CD4-positive, alpha-beta T cell treated with Interleukin-17A for 4 hours (primary cell): Measurements from ENCODE around the gene GNB5.
A peak's percentile ranks its signal among the peaks of the same experiment; 100 is the strongest.
"Not testable (repeated sequence)": the region's sequence is repeated elsewhere in the genome, so short reads cannot be mapped to it uniquely, and the experiment has no call there.

Experiments
- DNase-seq: peaks from one replicate; pipeline ENCODE4 v3.0.0-alpha.2; 2020; ENCODE audit warnings: mixed read lengths

Gene GNB5

GRCh38 chr15:52111517-52112202 lies 79.5 kb downstream of the GNB5 start:
- no peak for DNase-seq

GRCh38 chr15:52109559-52110451 lies 81.4 kb downstream of the GNB5 start:
- no peak for DNase-seq

DNA sequence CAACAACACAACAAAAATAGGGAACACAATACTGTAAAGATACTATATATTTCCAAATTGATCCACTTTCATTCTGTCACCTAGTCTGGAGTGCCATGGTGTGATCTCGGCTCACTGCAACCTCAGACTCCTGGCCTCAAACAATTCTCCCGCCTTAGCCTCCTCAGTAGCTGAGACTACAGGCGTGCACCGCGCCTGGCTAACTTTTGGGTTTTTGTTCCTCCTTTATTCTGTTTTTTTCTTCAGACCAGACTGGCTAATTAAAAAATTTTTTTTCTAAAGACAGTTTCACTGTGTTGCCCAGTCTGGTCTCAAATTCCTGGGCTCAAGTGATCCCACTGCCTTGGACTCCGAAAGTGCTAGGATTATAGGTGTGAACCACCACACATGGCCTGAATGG lies 84.0 kb downstream of the GNB5 start:
- DNase-seq = no peak

- no peak for DNase-seq
These were observed 84.6 kb downstream of the GNB5 start for GRCh38 chr15:52106641-52107040.

DNA sequence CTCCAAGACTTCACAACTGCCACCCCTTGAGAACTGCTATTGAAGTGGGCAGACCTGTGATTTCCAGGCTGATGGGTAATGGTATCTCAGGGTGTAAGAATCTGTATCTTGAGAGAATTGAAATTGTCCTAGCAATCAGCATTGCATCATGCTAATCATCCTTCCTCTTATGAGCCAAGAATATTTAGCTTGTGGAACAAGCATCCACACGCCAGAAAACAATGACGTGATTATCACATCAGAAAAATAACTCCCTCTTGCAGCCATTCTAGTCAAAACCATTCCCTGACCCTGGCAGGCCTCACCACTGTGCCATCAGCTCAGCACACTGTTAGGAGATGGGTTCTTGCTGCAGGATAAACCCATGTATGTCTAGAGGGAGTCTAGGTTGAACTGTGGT lies 85.3 kb downstream of the GNB5 start:
- DNase-seq = no peak

- no peak for DNase-seq
These were observed 86.6 kb downstream of the GNB5 start for GRCh38 chr15:52104532-52105004.

DNA sequence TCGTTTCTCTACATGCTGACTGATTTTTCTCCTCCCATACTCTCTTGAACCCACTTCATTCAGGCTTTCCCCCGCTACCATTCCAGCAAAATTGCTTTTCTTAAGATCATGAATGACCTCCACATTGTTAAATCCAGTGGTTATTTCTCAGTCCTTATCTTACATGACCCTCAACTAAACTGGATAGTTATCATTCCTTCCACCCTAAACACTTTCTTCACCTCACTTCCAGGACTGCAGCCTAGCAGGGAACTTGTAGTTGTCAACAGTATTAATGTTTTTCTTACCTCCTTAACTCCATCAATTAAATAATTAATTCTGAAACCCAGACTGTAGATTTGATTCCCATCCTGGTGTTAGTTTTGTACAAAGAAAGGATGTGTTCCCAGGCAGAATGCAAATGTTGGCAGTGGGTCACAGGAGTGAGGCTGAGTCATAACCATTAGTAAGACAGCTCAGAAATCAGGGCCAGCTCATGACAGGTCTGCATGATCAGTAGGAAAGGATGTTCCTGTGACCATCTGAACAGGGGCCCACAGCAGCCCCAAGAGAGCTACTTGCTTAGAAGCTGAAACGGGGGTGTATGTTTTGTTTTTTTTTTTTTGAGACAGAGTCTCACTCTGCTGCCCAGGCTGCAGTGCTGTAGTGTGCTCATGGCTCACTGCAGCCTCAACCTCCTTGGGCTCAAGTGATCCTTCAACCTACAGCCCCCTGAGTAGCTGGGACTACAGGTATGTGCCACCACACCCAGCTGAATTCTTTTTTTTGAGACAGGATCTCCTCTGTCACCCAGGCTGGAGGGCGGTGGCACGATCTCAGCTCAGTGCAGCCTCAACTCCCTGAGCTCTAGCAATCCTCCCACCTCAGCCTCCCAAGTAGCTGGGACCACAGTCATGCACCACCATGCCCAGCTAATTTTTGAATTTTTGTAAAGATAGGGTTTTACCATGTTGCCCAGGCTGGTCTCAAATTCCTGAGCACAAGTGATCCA lies 87.7 kb downstream of the GNB5 start:
- DNase-seq = no peak

DNA sequence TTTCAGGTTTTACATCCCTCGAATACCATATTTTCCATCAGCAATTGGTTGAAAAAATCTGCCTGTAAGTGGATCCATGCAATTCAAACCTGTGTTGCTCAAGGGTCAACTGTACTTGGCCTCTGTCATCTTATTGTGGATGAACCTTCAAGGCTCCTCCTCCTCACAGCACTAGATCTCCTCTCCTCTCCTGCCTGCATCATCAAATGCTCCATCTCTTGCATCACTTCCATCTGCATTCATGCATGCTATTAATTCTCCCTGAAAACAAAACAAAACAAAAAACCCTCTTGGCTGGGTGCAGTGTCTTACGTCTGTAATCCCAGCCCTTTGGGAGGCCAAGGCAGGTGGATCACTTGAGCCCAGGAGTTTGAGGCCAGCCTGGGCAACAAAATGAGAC lies 88.7 kb downstream of the GNB5 start:
- DNase-seq = no peak

DNA sequence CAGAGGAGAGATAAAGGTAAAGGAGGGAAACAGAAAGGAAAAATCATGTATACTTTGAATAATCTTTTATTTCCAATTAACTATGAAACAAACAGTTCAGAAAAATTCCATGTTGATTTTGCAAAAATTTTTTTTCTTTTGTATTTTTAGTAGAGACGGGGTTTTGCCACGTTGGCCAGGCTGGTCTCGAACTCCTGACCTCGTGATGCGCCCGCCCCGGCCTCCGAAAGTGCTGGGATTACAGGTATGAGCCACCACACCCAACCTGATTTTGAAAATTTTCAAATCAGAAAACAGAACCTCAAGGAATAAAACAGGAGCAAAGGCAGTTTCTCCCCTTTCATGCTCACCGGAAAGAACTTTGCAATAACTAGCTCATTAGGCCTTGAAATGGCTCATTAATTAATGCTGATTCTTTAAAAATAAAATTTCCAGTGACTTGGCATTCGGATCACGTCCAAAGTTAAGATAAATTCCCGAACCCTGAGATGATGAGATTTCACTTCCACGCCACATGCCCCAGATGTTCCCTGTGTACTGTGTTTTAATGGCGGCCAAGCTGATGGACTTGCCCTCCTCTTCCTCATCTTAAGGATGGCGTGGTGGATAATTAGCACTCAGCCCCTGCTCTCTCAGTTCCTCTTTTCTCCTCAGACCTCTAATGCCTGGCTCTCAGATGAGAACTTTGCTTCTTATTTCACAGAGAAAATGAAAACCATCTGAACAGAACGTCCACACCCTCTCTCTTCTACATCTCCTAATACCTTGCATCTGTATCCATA lies 89.5 kb downstream of the GNB5 start:
- no peak for DNase-seq

GRCh38 chr15:52100807-52101442 lies 90.3 kb downstream of the GNB5 start:
- peak; percentile 7 for DNase-seq

- no peak for DNase-seq
These were observed 91.4 kb downstream of the GNB5 start for GRCh38 chr15:52099651-52100272.

- no peak for DNase-seq
These were observed 92.9 kb downstream of the GNB5 start for GRCh38 chr15:52098323-52098722.

DNA sequence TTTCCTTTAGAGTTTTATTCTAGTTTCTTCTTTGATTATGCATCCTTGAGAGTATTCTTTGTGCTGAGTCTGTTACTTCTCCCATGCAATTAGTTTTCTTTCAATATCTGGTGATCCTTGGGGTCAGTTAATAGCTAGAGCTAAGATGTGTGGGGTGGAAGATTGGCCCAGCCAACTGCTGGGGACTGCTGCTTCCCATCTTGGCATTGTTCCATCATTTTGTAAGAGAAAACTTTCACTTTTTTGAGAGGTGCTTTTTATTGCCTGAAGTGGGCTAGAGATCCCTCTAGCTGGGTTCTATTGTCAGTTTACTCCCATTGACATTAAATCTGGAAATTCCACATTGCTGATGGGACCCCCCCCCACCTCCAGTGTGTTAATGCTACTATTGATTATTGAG lies 94.0 kb downstream of the GNB5 start:
- DNase-seq = no peak

GRCh38 chr15:52096536-52096935 lies 94.7 kb downstream of the GNB5 start:
- not testable (repeated sequence) for DNase-seq

DNA sequence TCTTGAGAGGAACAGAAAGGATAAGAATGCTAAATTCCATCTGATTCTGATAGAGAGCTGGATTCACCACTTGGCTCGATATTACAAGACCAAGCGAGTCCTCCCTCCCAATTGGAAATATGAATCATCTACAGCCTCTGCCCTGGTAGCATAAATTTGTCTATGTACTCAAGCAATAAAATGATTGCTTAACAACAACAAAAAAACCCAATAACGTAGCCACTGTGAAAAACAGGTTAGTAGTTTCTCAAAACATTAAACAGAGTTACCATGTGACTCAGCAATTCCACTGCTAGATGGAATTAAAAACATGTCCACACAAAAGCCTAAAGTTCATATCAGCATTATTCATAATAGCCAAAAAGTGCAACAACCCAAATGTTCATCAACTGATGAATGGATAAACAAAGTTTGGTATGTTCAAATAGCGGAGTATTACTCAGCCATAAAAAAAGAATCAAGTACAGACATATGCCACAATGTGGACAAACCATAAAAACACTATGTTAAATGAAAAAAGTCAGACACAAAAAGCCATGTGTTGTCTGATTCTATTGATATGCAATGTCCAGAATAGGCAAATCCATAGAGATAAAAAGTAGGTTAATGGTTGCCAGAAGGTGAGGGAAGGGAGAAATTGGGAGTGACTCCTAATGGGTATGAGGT lies 95.5 kb downstream of the GNB5 start:
- no peak for DNase-seq

DNA sequence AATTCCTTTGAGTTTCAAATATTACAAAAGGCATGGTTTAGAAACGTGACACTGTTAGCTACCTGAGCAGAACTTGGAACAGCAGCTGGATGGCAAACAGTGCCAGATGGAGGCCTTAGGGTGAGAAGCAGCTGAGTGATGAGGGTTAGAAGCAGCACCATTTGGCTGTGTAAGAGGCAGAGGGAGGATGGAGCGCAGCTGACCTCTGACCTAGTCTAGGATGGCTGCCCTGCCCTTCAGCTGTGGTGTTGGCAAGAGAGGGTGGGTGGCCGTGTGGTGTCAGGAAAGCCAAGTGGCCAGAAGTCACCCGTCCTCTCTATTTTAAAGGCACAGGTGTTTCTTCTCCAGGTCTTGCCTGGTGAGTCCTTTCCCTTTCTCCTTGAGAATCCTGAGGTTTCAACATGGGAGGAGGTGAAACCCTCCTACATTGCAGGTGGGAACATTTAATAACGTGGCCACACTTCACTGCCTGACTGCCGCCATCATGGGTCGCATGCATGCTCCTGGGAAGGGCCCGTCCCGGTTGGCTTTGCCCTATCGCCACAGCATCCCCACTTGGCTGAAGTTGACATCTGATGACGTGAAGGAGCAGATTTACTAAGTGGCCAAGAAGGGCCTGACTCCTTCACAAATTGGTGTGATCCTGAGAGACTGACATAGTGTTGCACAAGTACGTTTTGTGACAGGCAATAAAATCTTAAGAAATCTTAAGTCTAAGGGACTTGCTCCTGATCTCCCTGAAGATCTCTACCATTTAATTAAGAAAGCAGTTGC lies 96.2 kb downstream of the GNB5 start:
- no peak for DNase-seq

- no peak for DNase-seq
These were observed 97.4 kb downstream of the GNB5 start for GRCh38 chr15:52093539-52094510.

DNA sequence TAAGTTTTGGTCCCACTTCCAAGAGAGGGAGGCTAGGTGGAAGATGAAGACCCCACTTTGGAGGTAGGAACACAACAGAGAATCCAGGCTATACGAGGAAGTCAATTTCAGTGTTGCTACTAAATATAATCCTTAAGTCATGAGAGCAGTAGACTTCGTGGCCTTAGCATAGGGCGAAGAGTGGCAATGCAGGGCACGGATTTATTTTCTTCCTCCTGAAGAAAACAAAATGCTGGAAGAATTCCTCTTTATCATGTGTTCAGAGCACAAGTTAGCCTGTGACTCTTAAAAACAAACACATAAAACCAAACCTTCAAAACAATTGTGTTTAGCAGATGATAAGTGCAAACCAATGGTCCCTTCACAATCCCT lies 98.0 kb downstream of the GNB5 start:
- DNase-seq = no peak

- DNase-seq = no peak
These were observed 101.0 kb downstream of the GNB5 start for GRCh38 chr15:52090193-52090592.
